ENCODE data around the gene BCL7A.

BCL7A gene

GRCh38 chr12:121990114-121990647 is 31.5 kb upstream of the BCL7A start:
- no peak for DNase-seq (ENCODE audit: extremely low spot score)
- POLR2A ChIA-PET, result interaction anchor here (0.6 kb wide), 1 partner anchor 57 kb away, joined by 15 read pairs; no protein-coding TSS in a partner anchor
- TF ChIP-seq, protein P1, sequence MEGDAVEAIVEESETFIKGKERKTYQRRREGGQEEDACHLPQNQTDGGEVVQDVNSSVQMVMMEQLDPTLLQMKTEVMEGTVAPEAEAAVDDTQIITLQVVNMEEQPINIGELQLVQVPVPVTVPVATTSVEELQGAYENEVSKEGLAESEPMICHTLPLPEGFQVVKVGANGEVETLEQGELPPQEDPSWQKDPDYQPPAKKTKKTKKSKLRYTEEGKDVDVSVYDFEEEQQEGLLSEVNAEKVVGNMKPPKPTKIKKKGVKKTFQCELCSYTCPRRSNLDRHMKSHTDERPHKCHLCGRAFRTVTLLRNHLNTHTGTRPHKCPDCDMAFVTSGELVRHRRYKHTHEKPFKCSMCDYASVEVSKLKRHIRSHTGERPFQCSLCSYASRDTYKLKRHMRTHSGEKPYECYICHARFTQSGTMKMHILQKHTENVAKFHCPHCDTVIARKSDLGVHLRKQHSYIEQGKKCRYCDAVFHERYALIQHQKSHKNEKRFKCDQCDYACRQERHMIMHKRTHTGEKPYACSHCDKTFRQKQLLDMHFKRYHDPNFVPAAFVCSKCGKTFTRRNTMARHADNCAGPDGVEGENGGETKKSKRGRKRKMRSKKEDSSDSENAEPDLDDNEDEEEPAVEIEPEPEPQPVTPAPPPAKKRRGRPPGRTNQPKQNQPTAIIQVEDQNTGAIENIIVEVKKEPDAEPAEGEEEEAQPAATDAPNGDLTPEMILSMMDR (IDR thresholded peaks at IDR 0.05; ENCODE audit: control extremely low read depth, extremely low read depth, low read depth, missing control alignments), result no peak
- CTCF ChIA-PET, result interaction anchor here (2.2 to 3.3 kb wide), 3 partner anchors 9 to 196 kb away, joined by 9 to 24 read pairs (median 10); no protein-coding TSS in a partner anchor

- TF ChIP-seq, protein P1 (IDR thresholded peaks at IDR 0.05; ENCODE audit: control extremely low read depth, extremely low read depth, low read depth, missing control alignments), result no peak
- ChIA-PET CTCF (interaction anchor here (2.2 to 3.3 kb wide), 4 partner anchors 9 to 196 kb away, joined by 8 to 24 read pairs (median 10); no protein-coding TSS in a partner anchor), POLR2A (interaction anchor here (0.6 to 2.0 kb wide), 2 partner anchors 10 to 57 kb away, joined by 12 to 15 read pairs; no protein-coding TSS in a partner anchor)
- DNase-seq (ENCODE audit: extremely low spot score), result peak; percentile 71
Measured at GRCh38 chr12:121990692-121991603, 30.7 kb upstream of the BCL7A start.

DNA sequence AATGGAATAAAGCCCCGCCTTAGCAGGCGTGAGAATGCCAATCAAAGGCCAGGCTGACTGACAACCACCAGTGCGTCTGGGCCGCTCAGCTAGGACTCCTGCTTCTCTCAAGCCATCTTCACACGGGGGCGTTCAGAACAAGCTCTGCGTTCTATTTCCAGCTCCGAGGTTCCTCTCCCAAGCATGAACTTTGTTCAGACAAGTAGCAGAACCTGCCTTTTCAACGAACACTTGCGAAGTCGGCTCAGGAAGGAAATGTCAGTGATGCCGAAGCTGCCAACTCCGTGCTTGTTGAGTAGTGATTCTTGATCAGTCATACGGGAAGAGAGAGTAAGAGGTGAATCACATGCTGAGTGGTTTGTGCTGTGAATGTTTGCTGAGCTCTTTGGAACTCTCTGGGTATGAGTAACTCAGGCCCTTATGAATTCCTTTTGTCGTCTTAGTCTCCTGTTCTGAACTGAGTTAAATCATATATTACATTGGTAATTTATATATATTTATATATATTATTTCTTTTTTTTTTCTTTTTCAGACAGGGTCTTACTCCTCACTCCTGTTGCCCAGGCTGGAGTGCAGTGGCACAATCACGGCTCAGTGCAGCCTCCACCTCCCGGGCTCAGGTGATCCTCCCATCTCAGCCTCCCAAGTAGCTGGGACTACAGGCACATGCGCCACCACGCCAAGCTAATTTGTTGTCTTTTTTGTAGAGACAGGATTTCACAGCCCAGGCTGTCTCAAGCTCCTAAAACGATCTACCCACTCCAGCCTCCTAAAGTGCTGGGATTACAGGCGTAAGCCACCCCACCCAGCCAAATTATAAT is 29.4 kb upstream of the BCL7A start:
- DNase-seq (ENCODE audit: extremely low spot score), result peak; percentile 84
- TF ChIP-seq, protein P1 (IDR thresholded peaks at IDR 0.05; ENCODE audit: control extremely low read depth, extremely low read depth, low read depth, missing control alignments), result no peak
- ChIA-PET POLR2A (interaction anchor here (0.5 to 2.0 kb wide), 3 partner anchors 11 to 40 kb away, joined by 3 to 12 read pairs (median 5); no protein-coding TSS in a partner anchor), CTCF (interaction anchor here (1.0 to 3.3 kb wide), 7 partner anchors 10 to 198 kb away, joined by 3 to 24 read pairs (median 8); partner anchors contain the start of genes BCL7A and CFAP251)

GRCh38 chr12:121996050-121996944 is 25.4 kb upstream of the BCL7A start:
- CTCF ChIA-PET, result interaction anchor here (1.6 kb wide), 1 partner anchor 58 kb away, joined by 5 read pairs; no protein-coding TSS in a partner anchor
- no peak for DNase-seq (ENCODE audit: extremely low spot score)
- POLR2A ChIA-PET, result no interaction called here

GRCh38 chr12:121996945-121997612 is 24.6 kb upstream of the BCL7A start:
- CTCF ChIA-PET, result interaction anchor here (1.6 kb wide), 1 partner anchor 57 kb away, joined by 5 read pairs; no protein-coding TSS in a partner anchor
- no peak for DNase-seq (ENCODE audit: extremely low spot score)
- TF ChIP-seq, protein P1 (IDR thresholded peaks at IDR 0.05; ENCODE audit: control extremely low read depth, extremely low read depth, low read depth, missing control alignments), result no peak
- POLR2A ChIA-PET, result no interaction called here

More at GRCh38 chr12:121996050-121996944, 25.4 kb upstream of the BCL7A start:
- TF ChIP-seq, protein P1 (IDR thresholded peaks at IDR 0.05; ENCODE audit: control extremely low read depth, extremely low read depth, low read depth, missing control alignments), result no peak
